Measurements from ENCODE around the gene CAVIN2.

CAVIN2 gene, protein sequence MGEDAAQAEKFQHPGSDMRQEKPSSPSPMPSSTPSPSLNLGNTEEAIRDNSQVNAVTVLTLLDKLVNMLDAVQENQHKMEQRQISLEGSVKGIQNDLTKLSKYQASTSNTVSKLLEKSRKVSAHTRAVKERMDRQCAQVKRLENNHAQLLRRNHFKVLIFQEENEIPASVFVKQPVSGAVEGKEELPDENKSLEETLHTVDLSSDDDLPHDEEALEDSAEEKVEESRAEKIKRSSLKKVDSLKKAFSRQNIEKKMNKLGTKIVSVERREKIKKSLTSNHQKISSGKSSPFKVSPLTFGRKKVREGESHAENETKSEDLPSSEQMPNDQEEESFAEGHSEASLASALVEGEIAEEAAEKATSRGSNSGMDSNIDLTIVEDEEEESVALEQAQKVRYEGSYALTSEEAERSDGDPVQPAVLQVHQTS

DNA sequence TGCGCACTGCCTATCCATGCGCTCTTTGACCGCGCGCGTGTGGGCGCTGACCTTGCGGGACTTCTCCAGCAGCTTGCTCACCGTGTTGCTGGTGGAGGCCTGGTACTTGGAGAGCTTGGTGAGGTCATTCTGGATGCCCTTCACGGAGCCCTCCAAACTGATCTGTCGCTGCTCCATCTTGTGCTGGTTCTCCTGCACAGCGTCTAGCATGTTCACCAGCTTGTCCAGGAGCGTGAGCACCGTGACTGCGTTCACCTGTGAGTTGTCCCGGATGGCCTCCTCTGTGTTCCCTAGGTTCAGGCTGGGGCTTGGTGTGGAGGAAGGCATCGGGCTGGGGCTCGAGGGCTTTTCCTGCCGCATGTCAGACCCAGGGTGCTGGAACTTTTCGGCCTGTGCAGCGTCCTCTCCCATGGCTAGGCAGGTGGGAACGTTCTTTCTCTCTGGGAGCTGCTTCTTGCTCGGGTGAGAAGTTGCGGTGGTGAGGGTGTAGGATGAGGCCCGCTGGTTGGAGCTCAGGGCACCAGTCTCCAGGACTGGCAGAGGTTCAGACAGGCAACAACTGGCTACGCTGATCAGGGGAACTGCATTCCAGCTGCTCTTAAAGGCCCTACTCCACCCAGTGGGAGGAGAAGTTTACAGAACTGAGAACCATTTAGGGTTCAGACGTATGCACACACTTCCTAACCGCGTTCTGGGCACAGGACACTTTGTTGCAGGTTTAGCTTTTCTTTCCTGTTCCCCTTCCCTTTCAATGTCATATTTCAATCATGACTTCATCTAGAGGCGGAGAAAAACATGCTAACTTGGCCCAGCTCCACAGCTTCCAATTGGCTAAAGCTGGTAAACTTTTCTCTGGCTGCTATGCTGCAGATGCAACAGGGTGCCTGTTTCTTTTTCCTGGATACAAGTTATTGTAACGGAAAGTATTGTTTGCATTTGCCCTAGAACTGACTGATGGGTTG is at the start of gene CAVIN2:
Gene CAVIN2, minus strand, starts transcription at position 574 of the 962 bp plus-strand sequence. Its CDS starts 163 bp downstream, at position 411.
- DNase-seq (ENCODE audit: extremely low read depth in 1 of 2, low read depth in 1 of 2), result no peak

DNA sequence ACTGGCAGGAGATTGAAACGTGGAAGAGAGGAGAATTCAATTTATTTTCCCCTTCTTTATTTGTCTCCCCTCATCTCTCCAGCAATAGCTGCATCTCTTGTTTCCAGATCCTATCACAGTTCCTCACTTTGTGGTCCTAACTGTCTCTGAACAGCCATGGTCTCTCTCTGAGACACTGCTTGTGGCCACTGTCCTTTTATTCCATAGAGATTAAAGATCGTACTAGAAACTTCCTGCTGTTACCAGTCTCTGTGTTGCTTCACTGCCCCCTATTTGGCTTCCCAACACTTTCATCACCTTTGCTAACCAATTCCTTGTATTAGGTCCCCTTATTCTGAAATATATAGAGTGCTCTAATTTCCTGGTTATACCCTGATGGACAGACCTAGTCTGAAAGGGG is 48.9 kb upstream of the CAVIN2 start:
- no peak for DNase-seq (ENCODE audit: extremely low read depth in 1 of 2, low read depth in 1 of 2)

DNA sequence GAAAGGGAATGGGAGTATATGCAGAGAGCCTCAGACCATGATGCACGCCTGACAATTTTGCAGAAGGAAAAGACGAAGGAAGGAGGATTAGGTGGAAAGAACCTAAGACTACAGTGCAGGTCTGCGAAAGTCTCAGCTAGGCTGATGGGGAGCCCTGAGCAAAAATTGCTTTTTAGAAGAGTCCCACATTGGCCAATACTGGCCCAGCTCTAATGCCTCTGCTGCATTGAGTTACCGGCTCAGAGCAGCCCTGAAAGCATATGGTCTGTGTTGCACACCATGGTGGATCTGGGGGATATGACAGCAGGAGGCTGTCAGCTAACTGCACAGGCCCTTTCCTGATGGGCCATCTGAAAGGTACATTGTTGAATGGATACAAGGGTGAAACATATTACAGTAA is 48.3 kb upstream of the CAVIN2 start:
- no peak for DNase-seq (ENCODE audit: extremely low read depth in 1 of 2, low read depth in 1 of 2)

DNA sequence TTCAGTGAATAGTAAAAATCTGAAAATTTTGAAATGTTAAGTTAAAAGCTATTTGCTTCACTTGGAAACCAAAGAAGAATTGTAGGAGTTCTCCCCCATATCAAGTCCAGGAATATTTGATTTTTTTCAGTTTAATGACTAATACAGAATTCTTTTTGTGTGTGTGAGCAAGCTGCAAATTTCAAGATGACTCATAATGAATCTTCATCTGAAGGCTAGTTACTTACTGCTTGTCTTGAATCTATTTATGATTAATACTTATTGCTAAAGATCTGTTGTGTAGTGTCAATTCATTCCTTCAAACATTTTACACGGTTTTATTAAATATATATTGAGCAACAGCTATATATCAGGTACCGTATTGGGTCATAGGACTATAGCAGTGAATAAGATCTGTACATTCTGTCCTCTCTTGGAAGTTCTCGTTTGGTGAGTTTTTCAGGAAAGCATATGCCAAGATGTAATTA is 47.8 kb upstream of the CAVIN2 start:
- no peak for DNase-seq (ENCODE audit: extremely low read depth in 1 of 2, low read depth in 1 of 2)

DNA sequence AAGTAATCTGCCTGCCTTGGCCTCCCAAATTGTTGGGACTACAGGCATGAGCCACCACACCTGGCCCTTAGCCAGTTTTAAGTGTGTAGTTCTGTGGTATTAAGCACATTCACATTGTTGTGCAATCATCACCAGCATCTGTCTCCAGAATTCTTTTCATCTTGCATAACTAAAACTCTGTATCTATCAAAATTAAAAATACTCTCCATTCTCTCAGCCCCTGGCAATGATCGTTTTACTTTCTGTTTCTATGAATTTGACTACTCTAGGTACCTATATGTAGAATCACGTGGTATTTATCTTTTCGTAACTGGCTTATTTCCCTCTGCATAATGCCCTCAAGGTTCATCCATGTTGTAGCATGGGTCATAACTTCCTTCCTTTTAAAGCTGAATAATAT is 45.5 kb upstream of the CAVIN2 start:
- DNase-seq (ENCODE audit: extremely low read depth in 1 of 2, low read depth in 1 of 2), result no peak

DNA sequence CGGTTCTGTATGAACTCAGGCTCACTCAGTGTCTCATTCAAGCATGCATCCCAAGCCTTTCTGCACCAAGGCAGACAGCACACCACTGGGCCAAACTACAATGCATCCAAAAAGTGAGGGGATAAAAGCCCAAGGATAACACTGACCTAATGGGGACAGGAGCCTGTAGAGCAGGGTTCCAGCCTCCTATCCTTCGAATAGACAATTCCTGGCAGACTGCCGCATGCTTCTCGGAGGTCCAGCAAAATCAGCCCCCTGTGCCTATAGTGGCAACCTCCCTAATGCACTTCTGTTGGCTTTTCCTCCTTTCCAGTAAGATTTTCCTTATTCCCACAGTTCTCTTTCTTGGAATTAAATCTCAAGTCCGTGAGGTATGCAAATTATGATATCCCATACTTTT is 44.8 kb upstream of the CAVIN2 start:
- DNase-seq (ENCODE audit: extremely low read depth in 1 of 2, low read depth in 1 of 2), result no peak

DNA sequence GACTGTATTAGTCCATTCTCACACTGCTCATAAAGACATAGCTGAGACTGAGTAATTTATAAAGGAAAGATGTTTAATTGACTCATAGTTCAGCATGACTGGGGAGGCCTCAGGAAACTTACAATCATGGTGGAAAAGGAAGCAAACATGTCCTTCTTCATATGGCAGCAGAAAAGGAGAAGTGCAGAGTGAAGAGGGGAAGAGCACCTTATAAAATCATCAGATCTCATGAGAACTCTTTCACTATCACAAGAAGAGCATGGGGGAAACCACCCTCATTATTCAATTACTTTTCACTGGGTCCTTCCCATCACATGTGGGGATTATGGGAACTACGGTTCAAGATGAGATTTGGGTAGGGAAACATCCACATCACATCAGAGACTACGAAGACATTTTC is 43.0 kb upstream of the CAVIN2 start:
- DNase-seq (ENCODE audit: extremely low read depth in 1 of 2, low read depth in 1 of 2), result no peak

DNA sequence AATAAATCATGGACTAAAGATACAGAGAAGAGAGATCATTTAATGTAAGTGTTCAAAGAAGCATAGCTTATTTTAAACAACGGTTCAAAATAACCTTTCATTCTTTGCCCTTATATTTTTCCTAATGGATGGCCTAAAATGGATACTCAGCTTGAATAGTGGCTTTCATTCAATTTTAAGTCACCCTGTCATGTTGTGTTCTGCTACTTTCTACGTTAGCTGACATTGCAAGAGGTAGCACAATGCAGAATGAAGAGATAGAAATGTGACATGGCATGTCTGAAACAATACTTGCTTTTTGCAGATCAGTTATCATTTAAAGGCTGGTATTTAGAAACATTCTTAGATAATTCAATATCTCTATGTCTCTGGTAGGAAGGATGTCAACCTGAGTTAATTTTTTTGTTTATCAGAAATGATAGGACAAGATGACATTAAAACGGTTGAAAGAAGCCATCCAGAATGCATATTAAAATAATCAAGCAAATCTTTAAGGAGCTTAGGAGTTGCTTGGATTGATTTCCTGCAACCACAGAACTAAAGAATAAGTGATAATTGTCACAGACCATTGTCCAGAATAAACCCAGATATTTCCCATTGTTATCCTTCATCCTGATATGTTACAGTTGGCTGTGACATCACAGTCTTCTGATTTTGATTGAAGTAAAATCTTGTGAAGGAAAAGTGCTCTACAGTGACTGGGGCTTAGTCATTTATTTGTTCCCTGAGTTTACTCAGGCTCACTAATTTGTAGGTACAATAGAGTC is 41.7 kb upstream of the CAVIN2 start:
- no peak for DNase-seq (ENCODE audit: extremely low read depth in 1 of 2, low read depth in 1 of 2)

DNA sequence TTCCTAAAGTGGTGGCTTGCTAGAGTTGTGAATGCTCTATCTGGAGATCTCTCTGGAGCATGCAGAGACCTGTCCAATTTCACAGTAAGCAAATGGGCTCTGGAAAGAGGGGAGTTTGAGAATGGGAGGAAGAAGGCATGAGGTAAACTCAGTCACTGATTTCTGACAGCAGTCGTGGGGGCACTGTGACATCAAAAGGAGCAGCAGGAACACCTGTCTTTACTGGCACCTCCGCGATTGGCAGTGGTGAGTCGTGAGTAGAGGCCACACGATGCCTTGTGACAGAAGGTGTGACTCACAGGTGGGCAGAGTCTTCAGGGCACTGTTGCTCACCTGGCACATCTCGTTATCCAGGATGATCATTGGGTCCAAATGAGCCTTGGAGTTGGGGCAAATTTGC is 38.8 kb upstream of the CAVIN2 start:
- DNase-seq (ENCODE audit: extremely low read depth in 1 of 2, low read depth in 1 of 2), result no peak

DNA sequence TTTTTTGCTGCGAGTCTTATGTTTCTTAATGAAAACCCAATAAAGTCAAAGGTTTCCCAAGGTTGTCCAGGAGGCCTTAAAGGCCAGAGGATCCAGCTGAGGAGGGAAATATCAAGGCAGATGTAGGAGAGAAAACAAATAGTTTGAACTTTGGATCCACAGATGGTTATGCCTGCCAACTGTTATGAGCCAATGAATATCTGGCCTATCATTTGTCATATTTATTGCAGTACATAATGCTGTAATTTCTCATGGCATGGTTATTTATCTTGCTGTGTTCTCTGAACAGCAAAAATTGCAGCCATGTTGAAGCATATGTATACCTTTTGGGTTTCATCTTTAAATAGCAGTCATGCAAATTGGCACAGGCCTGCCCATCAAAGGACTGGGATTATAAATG is 38.2 kb upstream of the CAVIN2 start:
- no peak for DNase-seq (ENCODE audit: extremely low read depth in 1 of 2, low read depth in 1 of 2)

DNA sequence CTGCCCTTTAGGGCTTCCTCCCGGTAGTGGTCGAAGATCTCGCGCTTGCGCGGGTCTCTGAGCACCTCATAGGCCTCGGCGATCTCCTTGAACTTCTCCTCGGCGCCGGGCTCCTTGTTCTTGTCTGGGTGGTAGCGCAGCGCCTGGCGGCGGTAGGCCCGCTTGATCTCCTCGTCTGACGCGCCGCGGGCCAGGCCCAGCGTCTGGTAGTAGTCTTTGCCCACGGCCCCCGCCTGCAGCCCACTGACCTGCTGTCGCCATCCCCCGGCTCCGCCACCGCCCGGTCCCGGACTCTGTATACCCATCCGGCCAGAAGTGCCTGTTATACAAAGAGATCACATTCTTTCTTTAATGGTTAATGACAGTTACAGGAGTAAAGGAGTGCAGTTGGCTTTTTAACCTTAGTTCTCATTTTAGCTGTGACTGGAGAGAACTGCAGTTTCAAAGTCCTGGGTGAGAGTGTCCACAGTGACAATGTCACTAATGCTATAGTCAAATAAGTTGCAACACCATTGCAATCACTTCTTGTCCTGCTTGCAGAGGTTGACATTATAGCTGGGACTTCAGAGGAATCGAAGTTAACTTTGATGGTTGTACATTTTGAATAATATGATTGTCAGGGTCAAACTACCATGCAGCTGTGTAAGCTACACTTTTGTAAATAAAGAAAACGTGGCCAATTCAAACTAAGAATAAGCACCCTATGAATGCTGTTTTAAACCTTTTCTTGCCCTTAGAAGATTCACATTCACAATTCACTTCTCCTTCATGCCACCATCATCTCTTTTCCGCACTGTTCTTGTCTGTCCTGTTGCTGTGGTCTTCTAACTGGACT is 35.3 kb upstream of the CAVIN2 start:
- no peak for DNase-seq (ENCODE audit: extremely low read depth in 1 of 2, low read depth in 1 of 2)

DNA sequence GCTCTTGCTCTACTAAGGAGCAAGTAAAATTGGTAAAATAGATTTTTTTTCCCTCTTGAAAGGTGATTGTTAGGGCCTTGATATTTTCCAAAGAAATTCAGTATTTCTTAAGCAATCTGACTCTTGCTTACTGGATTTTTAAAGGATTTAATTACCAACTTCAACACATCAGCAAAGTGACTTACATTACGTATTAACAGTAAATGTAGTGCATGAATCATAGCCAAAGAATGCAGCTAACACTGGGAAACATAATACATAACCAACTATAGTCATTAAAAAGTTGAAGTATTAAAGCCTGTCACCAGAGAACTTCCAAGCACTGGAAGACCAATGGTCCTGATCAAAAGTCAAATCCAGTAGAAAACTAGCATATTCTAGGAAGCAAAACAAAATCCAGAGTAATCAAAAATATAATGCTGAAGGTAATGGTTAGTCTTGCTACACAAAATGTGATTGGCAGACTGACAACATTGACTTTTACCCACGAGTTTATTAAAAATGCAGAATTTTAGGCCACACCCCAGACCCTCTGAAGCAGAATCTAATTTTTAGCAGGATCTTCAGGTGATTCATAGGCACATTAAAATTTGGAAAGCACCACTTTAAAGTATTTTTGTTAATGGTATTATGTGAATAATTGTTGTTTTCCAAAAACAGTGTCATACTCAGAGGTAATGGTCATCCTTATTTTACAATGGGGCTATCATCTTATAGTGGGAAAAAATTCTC is 31.8 kb upstream of the CAVIN2 start:
- DNase-seq (ENCODE audit: extremely low read depth in 1 of 2, low read depth in 1 of 2), result no peak

DNA sequence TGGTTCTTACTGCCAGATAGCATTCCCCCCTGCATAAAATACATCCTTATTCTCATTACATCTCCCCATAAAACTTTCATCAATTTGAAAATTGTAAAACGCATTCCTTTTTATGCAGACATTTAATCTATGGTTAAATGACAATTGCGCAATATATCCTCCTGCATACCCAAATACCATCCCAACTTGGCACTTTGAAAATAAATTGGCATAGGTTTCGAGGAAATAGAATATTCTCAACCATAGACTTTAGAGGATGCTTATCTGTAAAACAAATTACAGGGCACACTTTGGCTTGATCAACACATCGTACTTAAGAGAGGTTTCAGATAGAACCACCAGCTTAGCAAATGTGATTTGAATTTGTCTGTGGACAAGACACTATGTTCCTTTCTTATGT is 31.0 kb upstream of the CAVIN2 start:
- DNase-seq (ENCODE audit: extremely low read depth in 1 of 2, low read depth in 1 of 2), result no peak

DNA sequence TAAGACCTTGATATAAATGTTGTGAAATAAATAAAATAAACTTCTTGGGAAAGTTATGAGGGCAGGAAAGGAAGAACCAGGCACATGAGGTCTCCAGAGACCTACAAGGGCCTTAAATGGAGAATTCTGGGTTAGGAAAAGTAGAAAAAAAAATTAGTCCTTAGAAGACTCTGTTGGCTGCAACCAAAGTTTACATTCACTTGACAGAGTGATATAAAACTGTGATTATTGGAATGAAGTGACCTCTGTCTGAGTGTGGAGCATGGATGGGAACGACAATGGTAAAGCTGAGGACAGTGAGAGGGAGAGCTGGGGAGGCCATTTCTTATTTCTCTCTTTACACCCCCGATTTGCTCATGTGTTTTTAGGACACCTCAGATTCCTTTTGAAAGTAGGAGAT is 29.0 kb upstream of the CAVIN2 start:
- DNase-seq (ENCODE audit: extremely low read depth in 1 of 2, low read depth in 1 of 2), result no peak

DNA sequence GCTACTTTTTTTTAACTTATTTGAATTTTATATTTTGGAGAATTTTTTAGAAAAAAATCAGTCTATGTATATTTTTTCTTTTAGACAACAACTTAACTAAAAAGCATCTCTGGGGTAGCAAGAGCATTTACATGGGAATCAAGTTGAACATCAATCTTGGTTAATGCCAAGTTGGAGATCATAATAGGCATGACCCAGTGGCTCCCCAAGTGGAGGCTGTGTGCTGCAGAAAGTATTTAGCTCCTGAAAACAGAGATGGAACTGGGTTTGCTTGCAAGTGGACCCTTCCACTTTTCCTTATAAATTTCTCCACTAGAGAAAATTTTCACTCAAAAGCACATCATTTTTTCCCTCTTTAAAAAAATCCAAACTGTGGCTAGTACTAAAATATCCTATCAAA is 23.9 kb upstream of the CAVIN2 start:
- DNase-seq (ENCODE audit: extremely low read depth in 1 of 2, low read depth in 1 of 2), result no peak

DNA sequence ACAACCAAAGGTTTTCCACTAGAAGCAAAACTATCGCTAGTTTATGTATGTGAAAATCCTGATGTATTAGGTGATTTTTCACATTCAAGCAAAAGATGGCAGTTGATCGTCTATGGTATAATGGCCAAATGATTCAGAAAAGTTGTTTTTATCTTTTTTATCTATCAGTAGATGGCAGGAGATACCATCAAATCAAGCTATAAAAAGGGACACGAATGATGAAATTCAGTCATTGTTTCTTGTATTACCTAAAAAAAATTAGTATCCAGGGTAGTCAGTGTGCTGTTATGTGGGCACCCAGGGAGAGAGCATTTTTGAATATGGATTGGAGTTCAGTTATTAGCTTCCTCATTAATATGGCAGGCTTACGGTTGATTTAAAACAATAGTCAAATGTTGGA is 22.9 kb upstream of the CAVIN2 start:
- no peak for DNase-seq (ENCODE audit: extremely low read depth in 1 of 2, low read depth in 1 of 2)

DNA sequence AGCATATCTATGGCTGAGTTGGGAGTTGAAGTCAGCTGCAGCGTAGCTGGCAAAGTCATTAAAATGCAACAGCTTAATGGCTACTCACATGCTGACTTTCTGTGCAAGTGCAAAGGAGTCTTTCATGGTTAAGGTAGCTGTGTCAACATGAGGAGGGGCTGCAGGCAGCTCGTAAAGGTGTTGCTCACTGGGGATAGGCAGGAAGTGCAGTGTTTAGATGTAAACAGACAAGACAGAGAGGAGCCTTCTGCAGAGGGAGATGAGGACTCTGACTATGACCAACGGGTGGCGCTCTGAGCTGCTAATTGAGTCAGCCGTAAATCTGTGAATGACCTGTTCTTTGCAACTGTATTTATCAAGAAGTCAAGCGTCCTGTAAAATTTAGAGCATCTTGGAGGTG is 22.3 kb upstream of the CAVIN2 start:
- no peak for DNase-seq (ENCODE audit: extremely low read depth in 1 of 2, low read depth in 1 of 2)

DNA sequence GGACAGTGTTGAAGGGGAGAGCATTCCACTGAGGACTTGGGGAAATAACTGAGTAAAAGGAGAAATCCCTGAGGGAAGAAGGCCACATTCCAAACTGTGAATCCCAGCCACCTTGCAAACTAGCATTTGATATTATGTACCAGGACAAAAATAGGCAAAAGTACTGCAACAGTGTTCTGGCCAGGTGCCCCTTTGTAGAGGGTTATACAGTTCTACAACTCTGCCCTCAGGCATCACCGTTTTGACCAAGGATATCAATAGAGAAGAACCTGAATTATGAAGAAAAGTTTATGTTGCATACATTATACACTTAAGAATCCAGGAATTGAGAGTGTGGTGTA is 20.6 kb upstream of the CAVIN2 start:
- DNase-seq (ENCODE audit: extremely low read depth in 1 of 2, low read depth in 1 of 2), result no peak

DNA sequence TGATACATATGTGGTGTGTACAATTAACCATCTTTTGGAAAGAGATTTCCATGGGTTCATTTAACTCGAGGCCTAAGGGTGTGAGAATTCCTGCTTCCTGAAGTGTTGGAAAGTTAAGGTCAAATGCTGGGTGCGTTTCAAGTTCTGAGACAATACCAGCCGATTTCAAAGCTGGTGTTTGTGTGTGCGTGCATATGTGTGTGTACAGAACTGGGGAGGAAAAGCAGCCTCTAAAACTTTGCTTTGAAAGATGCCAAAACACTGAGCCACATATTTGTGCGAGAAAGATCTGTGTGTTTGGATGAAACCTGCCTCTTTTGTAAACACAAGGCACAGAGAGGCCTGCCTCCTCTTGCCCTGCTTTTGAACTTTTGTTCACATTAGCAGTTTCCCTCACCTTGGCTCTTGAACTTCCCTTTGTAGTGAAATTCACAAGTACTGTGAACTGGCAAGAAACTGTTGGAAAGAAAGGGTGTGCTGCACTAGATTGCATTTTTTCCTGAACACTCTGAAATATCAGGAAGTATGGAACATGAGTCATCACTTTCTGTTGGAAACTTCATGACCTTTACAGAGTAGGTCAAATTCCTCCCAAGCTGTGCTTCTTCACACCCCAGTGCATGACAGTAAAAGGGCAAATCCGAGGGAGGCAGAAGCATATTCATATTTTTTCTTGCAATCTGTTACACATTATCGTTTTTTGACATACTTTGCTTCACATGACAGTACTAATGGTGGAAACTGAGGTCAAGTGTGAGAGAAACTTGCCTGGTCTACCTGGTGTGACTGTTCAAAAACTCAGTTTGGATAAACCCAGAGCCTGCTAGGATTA is 20.0 kb upstream of the CAVIN2 start:
- DNase-seq (ENCODE audit: extremely low read depth in 1 of 2, low read depth in 1 of 2), result no peak

Data from activated CD8-positive, alpha-beta memory T cell treated with anti-CD3 and anti-CD28 coated beads for 1 hour (primary cell).